GM23338 (cell line): ENCODE measurements around the gene ITPRIPL2. TPM values are rescaled to one million over a fixed set of nuclear protein-coding genes. Genes with fewer than 3 reads are reported as not detected.

Source experiments
- ATAC-seq: fragments of 200-7000 bp; cut with Tn5 transposase; 3 replicates; pipeline ENCODE4 v1.9.1; 2020
- DNase-seq: peaks from one replicate; pipeline ENCODE4 v3.0.0-alpha.2; 2015; ENCODE audit warnings: low spot score
- H2AFZ ChIP-seq: fragments of 200-600 bp; sonication (generic); 2 replicates; pipeline ENCODE4 v1.8.0; 2016; ENCODE audit warnings: antibody characterized with exemption, mild to moderate bottlenecking, moderate library complexity
- H3F3A ChIP-seq: fragments of 200-600 bp; sonication (generic); replicated peaks from 2 replicates; pipeline ENCODE4 v1.8.0; 2017; ENCODE audit warnings: antibody characterized with exemption, mixed run types, low read depth
- H3K27ac ChIP-seq: fragments of 200-600 bp; sonication (generic); 2 replicates; pipeline ENCODE4 v1.6.1; 2016; ENCODE audit warnings: low read depth
- H3K27me3 ChIP-seq: fragments of 200-600 bp; sonication (generic); 2 replicates; pipeline ENCODE4 v1.8.0; 2016; ENCODE audit warnings: mild to moderate bottlenecking, mixed run types, moderate library complexity; ENCODE audit not compliant: insufficient read depth
- H3K36me3 ChIP-seq: fragments of 200-600 bp; sonication (generic); 2 replicates; pipeline ENCODE4 v1.8.0; 2016; ENCODE audit warnings: mild to moderate bottlenecking; ENCODE audit not compliant: insufficient read depth
- H3K4me1 ChIP-seq: fragments of 200-600 bp; sonication (generic); 2 replicates; pipeline ENCODE4 v1.8.0; 2016; ENCODE audit warnings: mild to moderate bottlenecking, moderate library complexity; ENCODE audit not compliant: insufficient read depth
- H3K4me2 ChIP-seq: fragments of 200-600 bp; sonication (generic); 2 replicates; pipeline ENCODE4 v1.7.1; 2017; ENCODE audit warnings: mixed run types
- H3K4me3 ChIP-seq: fragments of 200-600 bp; sonication (generic); 2 replicates; pipeline ENCODE4 v1.6.1; 2016; ENCODE audit warnings: mixed run types
- H3K79me2 ChIP-seq: fragments of 200-600 bp; sonication (generic); replicated peaks from 2 replicates; pipeline ENCODE4 v1.8.0; 2017; ENCODE audit warnings: mild to moderate bottlenecking; ENCODE audit not compliant: insufficient read depth
- H3K9me2 ChIP-seq: fragments of 200-600 bp; sonication (generic); 2 replicates; pipeline ENCODE4 v1.8.0; 2017; ENCODE audit not compliant: insufficient read depth
- H4K20me1 ChIP-seq: fragments of 200-600 bp; sonication (generic); replicated peaks from 2 replicates; pipeline ENCODE4 v1.8.0; 2017; ENCODE audit warnings: mild to moderate bottlenecking; ENCODE audit not compliant: insufficient read depth
- H3K27ac Mint-ChIP-seq: 2 replicates; pipeline ENCODE4 v1.8.0; 2020; ENCODE audit warnings: inconsistent platforms, mild to moderate bottlenecking, moderate library complexity, mixed read lengths
- H3K27me3 Mint-ChIP-seq: 3 replicates; pipeline ENCODE4 v1.8.0; 2022; ENCODE audit warnings: low read depth, mild to moderate bottlenecking, moderate library complexity, mixed read lengths, inconsistent platforms; ENCODE audit not compliant: insufficient read depth, poor library complexity
- H3K36me3 Mint-ChIP-seq: 3 replicates; pipeline ENCODE4 v1.8.0; 2021; ENCODE audit warnings: low read depth, mild to moderate bottlenecking, inconsistent platforms, moderate library complexity, mixed read lengths
- H3K4me1 Mint-ChIP-seq: 3 replicates; pipeline ENCODE4 v1.8.0; 2020; ENCODE audit warnings: mild to moderate bottlenecking, inconsistent platforms, mixed read lengths
- H3K4me3 Mint-ChIP-seq: 3 replicates; pipeline ENCODE4 v1.8.0; 2021; ENCODE audit warnings: moderate library complexity, mild to moderate bottlenecking, inconsistent platforms, mixed read lengths
- H3K9me3 Mint-ChIP-seq: 3 replicates; pipeline ENCODE4 v1.8.0; 2020; ENCODE audit warnings: moderate library complexity, mild to moderate bottlenecking, inconsistent platforms, mixed read lengths
- ETS1 ChIP-seq: IDR thresholded peaks from 2 replicates; pipeline ENCODE4 v1.6.1; 2016; ENCODE audit warnings: antibody characterized with exemption
- EZH2phosphoT487 ChIP-seq: fragments of 200-600 bp; sonication (generic); IDR thresholded peaks from one replicate; pipeline ENCODE4 v1.8.1; 2018; ENCODE audit warnings: antibody characterized with exemption; ENCODE audit not compliant: unreplicated experiment
- JUNB ChIP-seq: IDR thresholded peaks from one replicate; pipeline ENCODE4 v1.6.1; 2016; ENCODE audit warnings: antibody characterized with exemption; ENCODE audit not compliant: unreplicated experiment
- POLR2AphosphoS5 ChIP-seq: IDR thresholded peaks from 2 replicates; pipeline ENCODE4 v1.6.1; 2016; ENCODE audit warnings: antibody characterized with exemption, low read depth
- STAT1 ChIP-seq: IDR thresholded peaks from one replicate; pipeline ENCODE4 v1.6.1; 2016; ENCODE audit warnings: antibody characterized with exemption; ENCODE audit not compliant: unreplicated experiment
- ZNF462 ChIP-seq: fragments of 250-450 bp; sonication (Bioruptor Pico); IDR thresholded peaks from 2 replicates; pipeline ENCODE4 v1.5.0; 2020; ENCODE audit warnings: mild to moderate bottlenecking, moderate library complexity
- polyA plus RNA-seq: library from polyadenylated mRNA; unstranded; fragments of >200 nt; fragmentation: Nextera tagmentation; extraction: Ambion mirVana; gene quantifications from 2 replicates; pipeline ENCODE4 v1.2.1, GENCODE V29; 2016
- total RNA-seq: library from RNA; depleted of rRNA; stranded (reverse); fragments of >200 nt; shearing (Covaris generic); gene quantifications from 2 replicates; pipeline ENCODE4 v1.2.3, GENCODE V29; 2014

Gene ITPRIPL2
- total and polyA plus RNA-seq, 2 experiments from 2014 or later = 0.94 to 8.3 TPM

GRCh38 chr16:19075511-19075910 is 38.3 kb upstream of the ITPRIPL2 start (continued):
- TF ChIP-seq ZNF462 (CRISPR knock-in tag) (no peak), STAT1 (no peak), JUNB (no peak), POLR2AphosphoS5 (no peak), ETS1 (no peak), EZH2phosphoT487 (no peak)

GRCh38 chr16:19077879-19078278 is 35.9 kb upstream of the ITPRIPL2 start:
- peaks cover 8% of the 10 kb centered on the region; the same call in 2 of the 3 replicates for H3K9me3 Mint-ChIP-seq
- ATAC-seq (no peak), DNase-seq (no peak)
- no peak overlapping the region for H3K4me3 Mint-ChIP-seq
- no peak overlapping the region for H3K27ac ChIP-seq
- no peaks in the 10 kb centered on the region for H3K4me1 ChIP-seq
- no peaks in the 10 kb centered on the region for H3K27me3 ChIP-seq
- H2AFZ ChIP-seq = no peak overlapping the region
- peaks cover 3% of the 10 kb centered on the region; the same call in 1 of the 2 replicates for H3K36me3 ChIP-seq
- peaks cover 55% of the 10 kb centered on the region for H3K36me3 Mint-ChIP-seq
- H3K4me2 ChIP-seq = no peak overlapping the region
- H3K4me3 ChIP-seq = no peak overlapping the region
- no peaks in the 10 kb centered on the region; the same call in 1 of the 2 replicates for H3K9me2 ChIP-seq
- H3K27me3 Mint-ChIP-seq = peaks cover 3% of the 10 kb centered on the region
- H4K20me1 ChIP-seq = no peaks in the 10 kb centered on the region
- H3F3A ChIP-seq = no peaks in the 10 kb centered on the region
- no peaks in the 10 kb centered on the region for H3K4me1 Mint-ChIP-seq
- H3K27ac Mint-ChIP-seq = no peak overlapping the region
- H3K79me2 ChIP-seq = no peaks in the 10 kb centered on the region
- TF ChIP-seq STAT1 (no peak), JUNB (no peak), ZNF462 (CRISPR knock-in tag) (no peak)
